ENCODE data around the gene ARL13B.

DNA sequence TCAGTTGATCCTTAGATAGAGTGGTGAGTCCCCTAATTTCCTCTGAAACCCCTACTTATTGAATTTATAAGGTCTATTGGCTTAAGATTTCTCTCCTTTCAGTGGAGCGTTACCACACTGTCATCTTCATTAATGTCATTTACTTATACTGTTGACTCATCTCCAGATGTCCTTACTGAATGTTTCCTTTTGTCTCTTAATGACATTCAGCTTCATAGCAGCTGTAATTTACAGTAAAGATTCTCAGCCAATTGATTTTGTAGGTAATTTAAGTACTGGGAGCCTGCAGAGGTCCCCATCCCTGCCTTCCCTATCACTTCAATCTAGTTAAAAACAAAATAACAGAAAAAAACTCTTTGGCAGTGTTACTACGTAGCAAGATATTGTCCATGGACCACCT, 29.7 kb downstream of the ARL13B start:
- TF ChIP-seq EZH2 (IDR thresholded peaks at IDR 0.05) (no peak), POLR2AphosphoS5 (IDR thresholded peaks at IDR 0.05; ENCODE audit: borderline replicate concordance, low read depth, low read length) (no peak)
